Measurements from ENCODE around the gene FAM43A.
A peak's percentile ranks its signal among the peaks of the same experiment; 100 is the strongest.

FAM43A gene

GRCh38 chr3:194685718-194686413 is at the start of gene FAM43A:
FAM43A (plus strand) TSS chr3:194685883; CDS start chr3:194686827, 944 bp downstream.
- peak; percentile 63 for DNase-seq

- DNase-seq, result no peak
These were observed 48.6 kb upstream of the FAM43A start for GRCh38 chr3:194637066-194637465.

GRCh38 chr3:194637541-194638400 is 47.9 kb upstream of the FAM43A start:
- no peak for DNase-seq

- DNase-seq, result no peak
These were observed 46.6 kb upstream of the FAM43A start for GRCh38 chr3:194638991-194639605.

- DNase-seq, result peak; percentile 18
These were observed 44.9 kb upstream of the FAM43A start for GRCh38 chr3:194640829-194641228.

GRCh38 chr3:194642769-194643168 is 42.9 kb upstream of the FAM43A start:
- no peak for DNase-seq

- no peak for DNase-seq
These were observed 37.9 kb upstream of the FAM43A start for GRCh38 chr3:194647747-194648146.

- DNase-seq, result no peak
These were observed 31.2 kb upstream of the FAM43A start for GRCh38 chr3:194654443-194654842.

GRCh38 chr3:194657439-194657838 is 28.2 kb upstream of the FAM43A start:
- no peak for DNase-seq

GRCh38 chr3:194658477-194659242 is 27.0 kb upstream of the FAM43A start:
- no peak for DNase-seq

- DNase-seq, result no peak
These were observed 25.9 kb upstream of the FAM43A start for GRCh38 chr3:194659778-194660177.

- DNase-seq, result no peak
These were observed 24.3 kb upstream of the FAM43A start for GRCh38 chr3:194661374-194661773.

- DNase-seq, result no peak
These were observed 23.7 kb upstream of the FAM43A start for GRCh38 chr3:194661946-194662345.

GRCh38 chr3:194664857-194665256 is 20.8 kb upstream of the FAM43A start:
- DNase-seq, result no peak

GRCh38 chr3:194667363-194667762 is 18.3 kb upstream of the FAM43A start:
- DNase-seq, result no peak

- DNase-seq, result no peak
These were observed 14.2 kb upstream of the FAM43A start for GRCh38 chr3:194671511-194671899.

- DNase-seq, result peak; percentile 80
These were observed 13.5 kb upstream of the FAM43A start, which contains the start of gene LSG1 for GRCh38 chr3:194671900-194672808. LSG1 (minus strand) TSS chr3:194672191; CDS start chr3:194672162, 29 bp downstream.

GRCh38 chr3:194672876-194673275 is 12.8 kb upstream of the FAM43A start:
- DNase-seq, result no peak

- no peak for DNase-seq
These were observed 11.9 kb upstream of the FAM43A start for GRCh38 chr3:194673761-194674160.

- no peak for DNase-seq
These were observed 10.5 kb upstream of the FAM43A start for GRCh38 chr3:194675081-194675640.

- no peak for DNase-seq
These were observed 10.0 kb upstream of the FAM43A start for GRCh38 chr3:194675680-194676079.

Measured in activated effector memory CD4-positive, alpha-beta T cell treated with Interleukin-2 at 50 U/mL for 16 hours (primary cell).